Measurements from ENCODE around the gene NTN5.

DNA sequence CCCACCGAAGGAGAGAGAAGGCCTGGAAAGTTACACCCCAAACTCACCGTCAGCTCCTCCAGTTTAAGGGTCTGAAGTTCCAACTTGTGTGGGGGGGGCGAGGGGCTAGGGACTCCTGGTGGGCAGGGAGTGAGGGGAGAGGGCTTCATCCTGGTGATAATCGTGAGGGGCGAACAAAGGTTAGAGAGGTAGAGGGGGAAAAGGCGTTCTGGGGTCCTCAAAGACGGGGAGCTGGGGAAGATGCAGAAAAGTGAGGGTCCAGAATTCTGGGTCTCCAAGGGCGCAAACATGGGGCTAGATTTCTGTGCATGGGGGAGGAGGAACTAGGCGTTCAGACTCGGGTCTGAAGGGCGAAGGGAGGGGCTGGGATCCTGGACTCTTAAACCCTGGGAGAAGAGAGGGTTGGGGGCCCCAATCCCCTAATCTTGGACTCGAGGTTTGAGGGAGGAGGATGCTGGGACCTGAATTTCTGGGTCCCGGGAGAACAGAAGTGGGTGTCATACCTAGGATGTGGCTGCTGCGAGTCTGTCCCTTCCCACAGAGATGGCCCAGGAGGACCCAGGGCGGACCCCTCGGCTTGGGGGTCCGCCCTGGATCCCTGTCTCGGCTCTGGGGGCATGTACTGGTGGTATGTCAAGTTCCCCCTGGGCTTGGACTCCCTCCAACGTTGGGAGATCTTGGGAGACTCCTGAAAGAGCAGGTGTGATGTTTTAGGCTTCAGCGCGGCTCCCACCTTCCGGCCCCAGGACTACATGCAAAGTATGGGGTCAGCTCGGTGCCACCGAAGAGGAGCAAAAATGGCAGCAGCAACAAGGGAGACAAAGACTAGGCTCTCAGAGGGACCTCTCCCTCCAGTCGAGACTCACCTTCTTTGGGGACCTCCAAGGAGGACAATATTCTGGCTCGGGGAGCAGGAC is 42.2 kb upstream of the NTN5 start:
- TF ChIP-seq, protein P1, sequence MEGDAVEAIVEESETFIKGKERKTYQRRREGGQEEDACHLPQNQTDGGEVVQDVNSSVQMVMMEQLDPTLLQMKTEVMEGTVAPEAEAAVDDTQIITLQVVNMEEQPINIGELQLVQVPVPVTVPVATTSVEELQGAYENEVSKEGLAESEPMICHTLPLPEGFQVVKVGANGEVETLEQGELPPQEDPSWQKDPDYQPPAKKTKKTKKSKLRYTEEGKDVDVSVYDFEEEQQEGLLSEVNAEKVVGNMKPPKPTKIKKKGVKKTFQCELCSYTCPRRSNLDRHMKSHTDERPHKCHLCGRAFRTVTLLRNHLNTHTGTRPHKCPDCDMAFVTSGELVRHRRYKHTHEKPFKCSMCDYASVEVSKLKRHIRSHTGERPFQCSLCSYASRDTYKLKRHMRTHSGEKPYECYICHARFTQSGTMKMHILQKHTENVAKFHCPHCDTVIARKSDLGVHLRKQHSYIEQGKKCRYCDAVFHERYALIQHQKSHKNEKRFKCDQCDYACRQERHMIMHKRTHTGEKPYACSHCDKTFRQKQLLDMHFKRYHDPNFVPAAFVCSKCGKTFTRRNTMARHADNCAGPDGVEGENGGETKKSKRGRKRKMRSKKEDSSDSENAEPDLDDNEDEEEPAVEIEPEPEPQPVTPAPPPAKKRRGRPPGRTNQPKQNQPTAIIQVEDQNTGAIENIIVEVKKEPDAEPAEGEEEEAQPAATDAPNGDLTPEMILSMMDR (IDR thresholded peaks at IDR 0.05): no peak
- TF ChIP-seq POLR2AphosphoS5 (IDR thresholded peaks at IDR 0.05): no peak
- no peak for TF ChIP-seq POLR2A (IDR thresholded peaks at IDR 0.05)
- no peak for TF ChIP-seq EP300 (IDR thresholded peaks at IDR 0.05)
